Measurements from ENCODE around the gene SLC35F3.
"Not testable (repeated sequence)": the region's sequence is repeated elsewhere in the genome, so short reads cannot be mapped to it uniquely, and the experiment has no call there.

The SLC35F3 gene

GRCh38 chr1:233884461-233885151 lies 19.9 kb upstream of the SLC35F3 start:
- no peak for DNase-seq (ENCODE audit: low read depth, low spot score)
- ChIA-PET POLR2A (no interaction called here), CTCF (no interaction called here)
- no peak overlapping the region for H3K4me3 ChIP-seq (ENCODE audit: low read depth, low read length)
- no peak for TF ChIP-seq CTCF (IDR thresholded peaks at IDR 0.05; ENCODE audit: insufficient read depth, low read length, missing control alignments)

DNA sequence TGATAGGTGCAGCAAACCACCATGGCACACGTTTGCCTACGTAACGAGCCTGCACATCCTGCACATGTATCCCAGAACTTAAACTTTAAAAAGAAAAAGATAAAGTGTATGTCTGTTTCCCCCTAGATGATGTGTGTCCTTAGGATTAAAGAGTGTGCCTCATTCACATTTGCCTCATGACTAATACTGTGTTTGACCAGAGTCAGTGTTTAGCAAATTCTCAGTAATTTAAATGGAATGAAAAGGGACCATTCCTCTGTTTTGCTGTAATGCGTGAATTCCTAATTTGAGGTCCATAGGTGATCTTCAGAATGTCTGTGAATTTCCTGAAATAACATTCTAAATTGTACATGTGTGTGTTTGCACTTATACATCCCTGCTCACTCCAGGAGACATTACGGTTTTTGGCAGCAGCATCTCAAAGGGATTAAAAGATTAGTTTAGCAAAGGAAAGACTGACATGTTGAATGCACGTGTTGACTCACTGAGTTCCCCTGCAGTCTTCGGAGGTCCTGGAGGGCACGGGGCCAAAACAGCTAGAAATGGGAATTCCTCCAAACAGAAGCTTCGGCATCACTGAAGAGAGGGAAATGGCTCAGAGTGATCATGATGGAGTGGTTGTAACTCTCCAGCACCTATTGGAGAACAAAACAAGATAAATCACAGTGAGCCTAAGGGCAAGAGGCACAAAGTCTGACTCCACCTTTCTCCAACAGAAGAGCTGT lies 19.1 kb upstream of the SLC35F3 start:
- ChIA-PET POLR2A (no interaction called here), CTCF (no interaction called here)
- no peak for TF ChIP-seq CTCF (IDR thresholded peaks at IDR 0.05; ENCODE audit: insufficient read depth, low read length, missing control alignments)
- no peak for DNase-seq (ENCODE audit: low read depth, low spot score)
- H3K4me3 ChIP-seq (ENCODE audit: low read depth, low read length) = no peak overlapping the region

GRCh38 chr1:233891151-233891550 lies 13.3 kb upstream of the SLC35F3 start:
- CTCF ChIA-PET; H3K4me3 ChIP-seq (ENCODE audit: low read depth, low read length); POLR2A ChIA-PET; DNase-seq (ENCODE audit: low read depth, low spot score): not testable (repeated sequence)

GRCh38 chr1:233897325-233898162 lies 6.9 kb upstream of the SLC35F3 start:
- no peak for TF ChIP-seq CTCF (IDR thresholded peaks at IDR 0.05; ENCODE audit: insufficient read depth, low read length, missing control alignments)
- H3K4me3 ChIP-seq (ENCODE audit: low read depth, low read length) = no peak overlapping the region
- no peak for DNase-seq (ENCODE audit: low read depth, low spot score)
- ChIA-PET CTCF (no interaction called here), POLR2A (no interaction called here)

GRCh38 chr1:233901495-233901894 lies 3.0 kb upstream of the SLC35F3 start:
- DNase-seq (ENCODE audit: low read depth, low spot score) = no peak
- POLR2A ChIA-PET = no interaction called here
- no peak for TF ChIP-seq CTCF (IDR thresholded peaks at IDR 0.05; ENCODE audit: insufficient read depth, low read length, missing control alignments)
- CTCF ChIA-PET = no interaction called here
- no peak overlapping the region for H3K4me3 ChIP-seq (ENCODE audit: low read depth, low read length)

- no peak for TF ChIP-seq CTCF (IDR thresholded peaks at IDR 0.05; ENCODE audit: insufficient read depth, low read length, missing control alignments)
- ChIA-PET CTCF (no interaction called here), POLR2A (no interaction called here)
These were observed 1.1 kb downstream of the SLC35F3 start for GRCh38 chr1:233905416-233906051.

More at GRCh38 chr1:233905416-233906051, 1.1 kb downstream of the SLC35F3 start:
- no peak for DNase-seq (ENCODE audit: low read depth, low spot score)
- H3K4me3 ChIP-seq (ENCODE audit: low read depth, low read length) = no peak overlapping the region
